Measurements from ENCODE around the gene ADAM12.

- TF ChIP-seq CTCF (IDR thresholded peaks at IDR 0.05): no peak
- no peak for TF ChIP-seq POLR2A (IDR thresholded peaks at IDR 0.05)
These were observed 99.5 kb downstream of the ADAM12 start for GRCh38 chr10:126288547-126289493.

Data from adrenal gland (tissue), 5 donors.